22Rv1 (cell line): Measurements from ENCODE around the gene ZCCHC7.

ENCODE experiments used
- H3K27ac ChIP-seq: fragments of 450-650 bp; 2 replicates; pipeline ENCODE4 v1.5.1; 2017
- ZFX ChIP-seq: fragments of 450-650 bp; IDR thresholded peaks from 2 replicates; pipeline ENCODE4 v1.6.1; 2017; ENCODE audit warnings: antibody characterized with exemption, borderline replicate concordance
- TF ChIP-seq, protein P1 (sequence below): fragments of 450-650 bp; IDR thresholded peaks from 2 replicates; pipeline ENCODE4 v1.5.1; 2017; ENCODE audit warnings: mild to moderate bottlenecking

ZCCHC7 gene

DNA sequence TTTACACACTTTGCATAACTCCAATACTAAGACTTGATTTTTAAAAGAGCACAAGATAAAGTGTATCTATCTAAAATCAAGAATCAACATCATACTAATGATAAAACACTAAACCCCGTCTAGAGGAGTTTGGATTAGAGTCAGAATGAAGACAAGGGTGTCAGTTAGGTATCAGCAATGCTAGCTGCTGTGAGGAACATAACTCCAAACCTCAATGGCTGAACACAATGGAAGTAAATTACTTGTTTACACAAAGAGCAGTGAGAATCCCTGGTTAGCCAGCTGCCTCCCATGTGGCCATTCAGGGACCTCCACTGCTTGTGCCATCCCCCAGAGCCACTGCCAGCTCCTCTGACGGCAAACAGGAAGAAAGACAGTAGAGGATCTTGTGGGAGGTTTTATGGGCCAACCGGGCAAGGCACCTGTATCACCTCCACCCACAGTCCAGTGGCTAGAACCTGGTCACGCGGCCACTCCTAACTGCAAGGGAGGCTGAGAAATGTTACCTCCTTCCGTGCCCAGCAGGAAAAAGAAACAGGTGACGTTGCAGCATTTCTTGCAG is 278.2 kb downstream of the ZCCHC7 start:
- no peak for TF ChIP-seq ZFX
- TF ChIP-seq, protein P1, sequence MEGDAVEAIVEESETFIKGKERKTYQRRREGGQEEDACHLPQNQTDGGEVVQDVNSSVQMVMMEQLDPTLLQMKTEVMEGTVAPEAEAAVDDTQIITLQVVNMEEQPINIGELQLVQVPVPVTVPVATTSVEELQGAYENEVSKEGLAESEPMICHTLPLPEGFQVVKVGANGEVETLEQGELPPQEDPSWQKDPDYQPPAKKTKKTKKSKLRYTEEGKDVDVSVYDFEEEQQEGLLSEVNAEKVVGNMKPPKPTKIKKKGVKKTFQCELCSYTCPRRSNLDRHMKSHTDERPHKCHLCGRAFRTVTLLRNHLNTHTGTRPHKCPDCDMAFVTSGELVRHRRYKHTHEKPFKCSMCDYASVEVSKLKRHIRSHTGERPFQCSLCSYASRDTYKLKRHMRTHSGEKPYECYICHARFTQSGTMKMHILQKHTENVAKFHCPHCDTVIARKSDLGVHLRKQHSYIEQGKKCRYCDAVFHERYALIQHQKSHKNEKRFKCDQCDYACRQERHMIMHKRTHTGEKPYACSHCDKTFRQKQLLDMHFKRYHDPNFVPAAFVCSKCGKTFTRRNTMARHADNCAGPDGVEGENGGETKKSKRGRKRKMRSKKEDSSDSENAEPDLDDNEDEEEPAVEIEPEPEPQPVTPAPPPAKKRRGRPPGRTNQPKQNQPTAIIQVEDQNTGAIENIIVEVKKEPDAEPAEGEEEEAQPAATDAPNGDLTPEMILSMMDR, result no peak
- H3K27ac ChIP-seq, result no peak overlapping the region

DNA sequence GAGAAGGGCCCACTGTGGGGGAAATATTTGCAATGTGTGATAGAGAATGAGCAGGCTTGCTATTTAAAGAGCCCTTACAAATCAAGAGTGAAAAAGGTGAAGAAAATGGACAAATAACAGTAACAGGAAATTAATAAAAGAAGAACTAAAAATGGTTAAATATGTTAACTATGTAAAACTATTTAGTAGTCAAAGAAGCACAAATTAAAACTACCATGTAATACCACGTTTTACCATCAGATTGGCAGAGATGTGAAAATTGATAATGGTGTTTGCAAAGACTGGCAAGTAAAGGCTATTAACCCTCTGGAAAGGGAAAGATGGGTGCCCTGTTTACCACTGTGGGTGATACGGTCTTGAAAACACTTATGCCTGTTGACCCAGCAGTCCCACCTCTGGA is 279.0 kb downstream of the ZCCHC7 start:
- no peak overlapping the region for H3K27ac ChIP-seq
- no peak for TF ChIP-seq ZFX
- TF ChIP-seq, protein P1, result no peak

DNA sequence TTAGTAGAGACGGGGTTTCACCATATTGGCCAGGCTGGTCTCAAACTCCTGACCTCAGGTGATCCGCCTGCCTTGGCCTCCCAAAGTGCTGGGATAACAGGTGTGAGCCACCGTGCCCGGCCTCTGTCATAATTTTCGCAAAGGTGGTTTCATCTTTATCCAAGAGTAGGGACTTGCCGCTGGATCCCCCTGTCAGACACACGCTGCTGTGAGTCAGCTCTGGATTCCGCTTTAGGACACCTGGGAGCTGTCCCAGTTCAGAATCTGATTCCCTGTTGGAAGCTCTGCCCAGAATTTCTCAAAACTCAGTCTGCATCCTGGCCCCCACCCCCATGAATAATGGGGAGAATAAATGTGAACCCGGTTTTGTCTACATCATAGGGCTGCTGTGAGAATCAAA is 284.2 kb downstream of the ZCCHC7 start:
- TF ChIP-seq, protein P1, result no peak
- TF ChIP-seq ZFX, result no peak
- H3K27ac ChIP-seq, result no peak overlapping the region

- no peak for TF ChIP-seq ZFX
- TF ChIP-seq, protein P1, result no peak
- no peak overlapping the region for H3K27ac ChIP-seq
Measured at GRCh38 chr9:37405350-37405749, 285.0 kb downstream of the ZCCHC7 start.

DNA sequence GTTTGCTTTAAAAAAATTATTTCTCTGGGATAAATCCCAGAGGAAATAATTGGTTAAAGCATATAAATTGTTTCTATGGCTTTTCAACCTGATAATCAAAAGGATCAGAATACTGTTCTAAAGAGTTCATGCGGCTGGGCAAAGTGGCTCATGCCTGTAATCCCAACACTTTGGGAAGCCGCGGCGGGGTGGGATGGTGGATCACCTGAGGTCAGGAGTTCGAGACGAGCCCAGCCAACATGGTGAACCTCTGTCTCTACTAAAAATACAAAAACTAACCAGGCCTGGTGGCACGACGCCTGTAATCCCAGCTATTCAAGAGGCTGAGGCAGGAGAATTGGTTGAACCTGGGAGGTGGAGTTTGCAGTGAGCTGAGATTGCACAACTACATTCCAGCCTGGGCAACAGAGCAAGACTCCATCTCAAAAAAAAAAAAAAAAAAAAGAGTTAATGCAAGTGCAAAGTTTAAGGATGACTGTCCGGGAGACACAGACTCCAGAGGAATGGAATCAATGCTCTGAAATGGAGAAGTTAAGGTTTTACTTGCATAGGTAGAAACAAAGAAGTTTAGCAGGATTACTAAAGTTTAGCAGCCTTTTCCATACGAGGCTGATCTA is 285.5 kb downstream of the ZCCHC7 start:
- TF ChIP-seq, protein P1, result no peak
- no peak for TF ChIP-seq ZFX

DNA sequence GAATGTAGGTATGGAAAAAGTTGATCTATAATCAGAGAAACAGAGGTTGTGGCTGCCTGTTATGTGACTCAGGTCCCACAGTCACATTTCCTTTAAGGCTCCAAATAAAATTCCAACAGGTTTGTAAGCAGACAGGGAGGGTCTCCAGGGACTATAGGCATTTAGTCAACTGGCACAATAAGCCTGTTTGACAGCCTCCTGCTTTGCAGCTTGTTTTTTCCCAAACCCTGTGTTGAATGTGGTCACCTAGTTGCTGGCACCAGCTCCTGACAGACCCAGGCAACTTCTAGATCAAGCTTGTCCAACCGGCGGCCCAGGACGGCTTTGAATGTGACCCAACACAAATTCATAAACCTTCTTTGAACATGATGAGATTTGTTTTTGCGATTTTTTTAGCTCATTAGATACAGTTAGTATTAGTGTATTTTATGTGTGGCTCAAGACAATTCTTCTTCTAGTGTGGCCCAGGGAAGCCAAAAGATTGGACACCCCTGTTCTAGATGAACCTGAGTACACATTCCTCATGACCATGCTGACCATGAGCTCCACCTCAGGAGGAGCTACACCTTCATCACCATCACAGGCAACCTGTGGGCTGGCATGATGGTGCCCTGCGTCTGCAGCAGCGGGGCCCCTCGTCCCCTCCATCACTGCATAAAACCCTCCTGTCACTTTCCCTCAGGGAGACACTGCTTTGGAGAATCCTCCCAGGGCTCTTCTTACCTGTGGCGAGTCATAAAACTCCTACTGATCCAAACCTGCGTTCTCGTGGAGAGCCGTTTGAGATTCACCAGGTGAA is 286.4 kb downstream of the ZCCHC7 start:
- TF ChIP-seq, protein P1, result no peak
- no peak for TF ChIP-seq ZFX
- H3K27ac ChIP-seq, result no peak overlapping the region

More for the DNA sequence above, 285.5 kb downstream of the ZCCHC7 start:
- H3K27ac ChIP-seq, result no peak overlapping the region

- TF ChIP-seq, protein P1, result peak; percentile 32
- TF ChIP-seq ZFX, result no peak
Measured at GRCh38 chr9:37407468-37407867, 287.1 kb downstream of the ZCCHC7 start.

More at GRCh38 chr9:37407468-37407867, 287.1 kb downstream of the ZCCHC7 start:
- no peak overlapping the region for H3K27ac ChIP-seq
